DOHH2 (cell line): ENCODE measurements around the gene RER1.

Source experiments
- EZH2phosphoT487 ChIP-seq: fragments of 200-600 bp; sonication (generic); IDR thresholded peaks from 2 replicates; pipeline ENCODE4 v1.6.1; 2017; ENCODE audit warnings: borderline replicate concordance, mild to moderate bottlenecking, antibody characterized with exemption, low read length, moderate library complexity, mixed read lengths
- TF ChIP-seq, protein P1 (sequence below): fragments of 200-600 bp; sonication (generic); IDR thresholded peaks from one replicate; pipeline ENCODE4 v1.5.1; 2014; ENCODE audit warnings: antibody characterized with exemption, mild to moderate bottlenecking, low read depth, low read length; ENCODE audit not compliant: poor library complexity, severe bottlenecking

DNA sequence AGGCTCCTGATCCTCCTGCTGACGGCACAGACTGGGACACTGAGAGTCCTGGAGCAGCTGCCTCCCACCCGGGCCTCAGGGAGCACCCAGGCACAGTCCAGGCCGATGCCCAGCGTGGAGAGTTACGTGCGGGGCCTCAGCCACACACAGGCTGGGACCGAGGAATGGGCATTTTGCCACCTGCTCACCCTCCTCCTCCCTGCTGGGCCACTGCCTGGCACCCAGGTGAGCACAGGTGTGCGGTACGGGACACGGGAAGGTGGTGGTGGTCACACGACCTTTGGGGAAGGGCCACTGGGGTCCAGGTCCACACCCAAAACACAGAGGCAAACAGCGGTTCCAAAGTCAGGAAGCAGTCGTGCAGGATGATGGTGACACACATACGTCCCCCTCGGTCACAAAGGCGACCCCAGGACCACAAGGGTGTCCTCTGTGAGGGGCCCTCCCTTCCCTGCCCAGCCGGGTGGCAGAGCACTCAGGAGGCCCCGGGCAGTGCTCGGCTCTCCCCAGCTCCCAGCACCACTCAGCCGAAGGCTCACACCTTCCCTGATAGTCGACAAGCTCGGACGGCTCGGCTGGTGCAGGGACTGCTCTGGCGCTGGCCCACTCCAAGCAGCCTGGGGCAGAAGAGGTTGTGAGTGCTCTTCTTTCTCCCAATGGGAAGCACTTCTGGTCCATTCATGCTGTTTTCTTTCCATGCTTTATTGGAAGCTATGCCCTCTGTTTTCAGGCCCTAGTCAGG is 14.5 kb upstream of the RER1 start:
- TF ChIP-seq, protein P1, sequence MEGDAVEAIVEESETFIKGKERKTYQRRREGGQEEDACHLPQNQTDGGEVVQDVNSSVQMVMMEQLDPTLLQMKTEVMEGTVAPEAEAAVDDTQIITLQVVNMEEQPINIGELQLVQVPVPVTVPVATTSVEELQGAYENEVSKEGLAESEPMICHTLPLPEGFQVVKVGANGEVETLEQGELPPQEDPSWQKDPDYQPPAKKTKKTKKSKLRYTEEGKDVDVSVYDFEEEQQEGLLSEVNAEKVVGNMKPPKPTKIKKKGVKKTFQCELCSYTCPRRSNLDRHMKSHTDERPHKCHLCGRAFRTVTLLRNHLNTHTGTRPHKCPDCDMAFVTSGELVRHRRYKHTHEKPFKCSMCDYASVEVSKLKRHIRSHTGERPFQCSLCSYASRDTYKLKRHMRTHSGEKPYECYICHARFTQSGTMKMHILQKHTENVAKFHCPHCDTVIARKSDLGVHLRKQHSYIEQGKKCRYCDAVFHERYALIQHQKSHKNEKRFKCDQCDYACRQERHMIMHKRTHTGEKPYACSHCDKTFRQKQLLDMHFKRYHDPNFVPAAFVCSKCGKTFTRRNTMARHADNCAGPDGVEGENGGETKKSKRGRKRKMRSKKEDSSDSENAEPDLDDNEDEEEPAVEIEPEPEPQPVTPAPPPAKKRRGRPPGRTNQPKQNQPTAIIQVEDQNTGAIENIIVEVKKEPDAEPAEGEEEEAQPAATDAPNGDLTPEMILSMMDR, result no peak
- TF ChIP-seq EZH2phosphoT487, result no peak
